ENCODE results near the gene KPNA3. TPM values are rescaled to one million over a fixed set of nuclear protein-coding genes. Genes with fewer than 3 reads are reported as not detected.

KPNA3 gene
- 10 to 100 TPM; 30.3 to 30.9 TPM for total RNA-seq

- Histone ChIP-seq H3K4me3 (peak within 1 kb of the TSS; percentile 93), H3K9me3 (no peaks in the 10 kb centered on the region), H3K36me3 (no peaks in the 10 kb centered on the region), H3K4me1 (ENCODE audit: control insufficient read depth in 1 of 2, low read depth in 2 of 2) (peaks cover 13 to 23% of the 10 kb centered on the region in 2 donors), H3K27ac (peak within 1 kb of the TSS; percentile 92 to 93), H3K27me3 (replicated peaks; ENCODE audit: insufficient read depth) (no peaks in the 10 kb centered on the region)
- peak; percentile 88 for DNase-seq (ENCODE audit: low spot score)
- peak; percentile 93 for ATAC-seq (ENCODE audit: insufficient number of reproducible peaks, low FRiP score, low read depth)
- TF ChIP-seq CTCF (IDR thresholded peaks at IDR 0.05) = peak; percentile 22
These were observed at the start of gene KPNA3 for GRCh38 chr13:49792550-49793324. TSS of gene KPNA3 (minus strand) at chr13:49792682. CDS start at chr13:49792506, 176 bp downstream.

- Histone ChIP-seq H3K4me3 (no peak overlapping the region), H3K4me1 (ENCODE audit: control insufficient read depth in 1 of 2, low read depth in 2 of 2) (no peaks in the 10 kb centered on the region), H3K27me3 (replicated peaks; ENCODE audit: insufficient read depth) (no peaks in the 10 kb centered on the region), H3K27ac (no peak overlapping the region), H3K36me3 (no peaks in the 10 kb centered on the region), H3K9me3 (no peaks in the 10 kb centered on the region)
- no peak for TF ChIP-seq CTCF (IDR thresholded peaks at IDR 0.05)
- ATAC-seq (ENCODE audit: insufficient number of reproducible peaks, low FRiP score, low read depth) (no peak), DNase-seq (ENCODE audit: low spot score) (no peak)
These were observed 49.5 kb upstream of the KPNA3 start for GRCh38 chr13:49841964-49842363.

GRCh38 chr13:49840675-49841074 is 48.2 kb upstream of the KPNA3 start:
- no peaks in the 10 kb centered on the region for H3K4me1 ChIP-seq (ENCODE audit: control insufficient read depth in 1 of 2, low read depth in 2 of 2)
- H3K36me3 ChIP-seq = no peaks in the 10 kb centered on the region
- ATAC-seq (ENCODE audit: insufficient number of reproducible peaks, low FRiP score, low read depth) (no peak), DNase-seq (ENCODE audit: low spot score) (no peak)
- no peaks in the 10 kb centered on the region for H3K27me3 ChIP-seq (replicated peaks; ENCODE audit: insufficient read depth)
- no peak overlapping the region for H3K27ac ChIP-seq
- no peak overlapping the region for H3K4me3 ChIP-seq
- H3K9me3 ChIP-seq = no peaks in the 10 kb centered on the region
- TF ChIP-seq CTCF (IDR thresholded peaks at IDR 0.05) = no peak

GRCh38 chr13:49840266-49840665 is 47.8 kb upstream of the KPNA3 start:
- ATAC-seq (ENCODE audit: insufficient number of reproducible peaks, low FRiP score, low read depth) (no peak), DNase-seq (ENCODE audit: low spot score) (no peak)
- Histone ChIP-seq H3K4me3 (no peak overlapping the region), H3K36me3 (no peaks in the 10 kb centered on the region), H3K4me1 (ENCODE audit: control insufficient read depth in 1 of 2, low read depth in 2 of 2) (no peaks in the 10 kb centered on the region), H3K27ac (no peak overlapping the region), H3K27me3 (replicated peaks; ENCODE audit: insufficient read depth) (no peaks in the 10 kb centered on the region), H3K9me3 (no peaks in the 10 kb centered on the region)
- no peak for TF ChIP-seq CTCF (IDR thresholded peaks at IDR 0.05)

- H3K9me3 ChIP-seq = no peaks in the 10 kb centered on the region
- no peak overlapping the region for H3K4me3 ChIP-seq
- H3K4me1 ChIP-seq (ENCODE audit: control insufficient read depth in 1 of 2, low read depth in 2 of 2) = no peaks in the 10 kb centered on the region
- TF ChIP-seq CTCF (IDR thresholded peaks at IDR 0.05) = no peak
- ATAC-seq (ENCODE audit: insufficient number of reproducible peaks, low FRiP score, low read depth) = no peak
- no peaks in the 10 kb centered on the region for H3K36me3 ChIP-seq
- H3K27me3 ChIP-seq (replicated peaks; ENCODE audit: insufficient read depth) = no peaks in the 10 kb centered on the region
- H3K27ac ChIP-seq = no peak overlapping the region
- no peak for DNase-seq (ENCODE audit: low spot score)
These were observed 46.5 kb upstream of the KPNA3 start for GRCh38 chr13:49838989-49839388.
